OCI-LY1 (cell line): Measurements from ENCODE around the gene CASTOR2.

Experiments used
- H2AFZ ChIP-seq: fragments of 200-600 bp; sonication (generic), shearing (Covaris generic); 2 replicates; pipeline ENCODE4 v1.6.0; 2014; ENCODE audit warnings: antibody characterized with exemption, mild to moderate bottlenecking, low read length
- H3F3A ChIP-seq: fragments of 200-600 bp; sonication (generic), shearing (Covaris generic); 2 replicates; pipeline ENCODE4 v1.6.0; 2014; ENCODE audit warnings: mild to moderate bottlenecking, antibody characterized with exemption, low read length, moderate library complexity; ENCODE audit not compliant: insufficient read depth
- H3K27ac ChIP-seq: fragments of 200-600 bp; sonication (generic); 2 replicates; pipeline ENCODE4 v1.5.1; 2014; ENCODE audit warnings: low read length, mixed run types, mild to moderate bottlenecking, low read depth; ENCODE audit not compliant: poor library complexity, severe bottlenecking
- H3K27me3 ChIP-seq: fragments of 200-600 bp; sonication (generic); 2 replicates; pipeline ENCODE4 v1.6.0; 2014; ENCODE audit warnings: antibody characterized with exemption, mild to moderate bottlenecking, low read length, moderate library complexity; ENCODE audit not compliant: insufficient read depth
- H3K36me3 ChIP-seq: fragments of 200-600 bp; sonication (generic); 2 replicates; pipeline ENCODE4 v1.6.1; 2014; ENCODE audit warnings: mild to moderate bottlenecking, antibody characterized with exemption, low read length, moderate library complexity, mixed read lengths; ENCODE audit not compliant: insufficient read depth
- H3K4me1 ChIP-seq: fragments of 200-600 bp; sonication (generic); 2 replicates; pipeline ENCODE4 v1.5.1; 2014; ENCODE audit warnings: mild to moderate bottlenecking, low read length, moderate library complexity; ENCODE audit not compliant: insufficient read depth, severe bottlenecking
- H3K4me2 ChIP-seq: fragments of 200-600 bp; sonication (generic), shearing (Covaris generic); 2 replicates; pipeline ENCODE4 v1.6.1; 2014; ENCODE audit warnings: low read length
- H3K4me3 ChIP-seq: fragments of 200-600 bp; sonication (generic); 2 replicates; pipeline ENCODE4 v1.5.1; 2014; ENCODE audit warnings: low read length, low read depth, mild to moderate bottlenecking, mixed read lengths; ENCODE audit not compliant: poor library complexity, severe bottlenecking
- H3K79me2 ChIP-seq: fragments of 200-600 bp; shearing (Covaris generic); 2 replicates; pipeline ENCODE4 v1.6.1; 2016; ENCODE audit warnings: mixed run types, low read length, mixed read lengths; ENCODE audit not compliant: insufficient read depth
- H3K9ac ChIP-seq: fragments of 200-600 bp; sonication (generic), shearing (Covaris generic); 2 replicates; pipeline ENCODE4 v1.6.1; 2014; ENCODE audit warnings: mild to moderate bottlenecking, low read length, mixed read lengths
- H3K9me2 ChIP-seq: fragments of 200-600 bp; sonication (generic), shearing (Covaris generic); 2 replicates; pipeline ENCODE4 v1.6.1; 2014; ENCODE audit warnings: low read depth, mild to moderate bottlenecking, low read length, mixed read lengths
- H3K9me3 ChIP-seq: fragments of 200-600 bp; shearing (Covaris generic); 2 replicates; pipeline ENCODE4 v1.6.1; 2014; ENCODE audit warnings: low read length, mixed read lengths
- H4K20me1 ChIP-seq: fragments of 200-600 bp; sonication (generic), shearing (Covaris generic); 2 replicates; pipeline ENCODE4 v1.6.0; 2016; ENCODE audit warnings: mild to moderate bottlenecking, low read length; ENCODE audit not compliant: insufficient read depth
- CTCF ChIP-seq: fragments of 200-600 bp; sonication (generic), shearing (Covaris generic); IDR thresholded peaks from 2 replicates; pipeline ENCODE4 v1.5.1; 2017; ENCODE audit warnings: mild to moderate bottlenecking, antibody characterized with exemption, low read length, moderate library complexity, mixed read lengths
- EZH2 ChIP-seq: fragments of 200-600 bp; sonication (generic), shearing (Covaris generic); IDR thresholded peaks from 2 replicates; pipeline ENCODE4 v1.8.0; 2017; ENCODE audit warnings: borderline replicate concordance, mixed run types, mild to moderate bottlenecking, antibody characterized with exemption, low read length, moderate library complexity, mixed read lengths

CASTOR2 gene

GRCh38 chr7:75038508-75038907 is 74.0 kb downstream of the CASTOR2 start:
- no peak overlapping the region for H3K9ac ChIP-seq
- H3K36me3 ChIP-seq = peaks cover 17% of the 10 kb centered on the region; the same call in 1 of the 2 replicates
- no peaks in the 10 kb centered on the region for H3K9me2 ChIP-seq
- no peaks in the 10 kb centered on the region for H3K4me1 ChIP-seq
- H3K27ac ChIP-seq = no peak overlapping the region
- no peak overlapping the region for H3K4me3 ChIP-seq
- H3F3A ChIP-seq = no peaks in the 10 kb centered on the region
- TF ChIP-seq EZH2 = no peak
- peak; percentile 40; the same call in 1 of the 2 replicates for TF ChIP-seq CTCF
- no peak overlapping the region for H2AFZ ChIP-seq
- H3K4me2 ChIP-seq = no peak overlapping the region
- no peaks in the 10 kb centered on the region for H4K20me1 ChIP-seq
- H3K9me3 ChIP-seq = no peaks in the 10 kb centered on the region
- no peaks in the 10 kb centered on the region for H3K27me3 ChIP-seq
- no peaks in the 10 kb centered on the region for H3K79me2 ChIP-seq

GRCh38 chr7:75039166-75039565 is 74.7 kb downstream of the CASTOR2 start:
- no peaks in the 10 kb centered on the region for H3K9me3 ChIP-seq
- no peaks in the 10 kb centered on the region for H4K20me1 ChIP-seq
- H3K27ac ChIP-seq = no peak overlapping the region
- no peak overlapping the region for H3K4me2 ChIP-seq
- H3K36me3 ChIP-seq = peaks cover 21% of the 10 kb centered on the region; the same call in 1 of the 2 replicates
- no peak for TF ChIP-seq EZH2
- no peaks in the 10 kb centered on the region for H3K27me3 ChIP-seq
- H3F3A ChIP-seq = no peaks in the 10 kb centered on the region
- no peaks in the 10 kb centered on the region for H3K79me2 ChIP-seq
- H3K9me2 ChIP-seq = no peaks in the 10 kb centered on the region
- no peaks in the 10 kb centered on the region for H3K4me1 ChIP-seq
- no peak overlapping the region for H3K9ac ChIP-seq
- no peak overlapping the region for H2AFZ ChIP-seq
- H3K4me3 ChIP-seq = no peak overlapping the region

GRCh38 chr7:75039709-75040108 is 75.2 kb downstream of the CASTOR2 start:
- Histone ChIP-seq H3K27me3 (no peaks in the 10 kb centered on the region), H3K9ac (no peak overlapping the region), H3K27ac (no peak overlapping the region), H3K4me2 (no peak overlapping the region), H3K9me2 (no peaks in the 10 kb centered on the region), H3K4me3 (no peak overlapping the region), H4K20me1 (no peaks in the 10 kb centered on the region), H2AFZ (no peak overlapping the region), H3F3A (no peaks in the 10 kb centered on the region), H3K79me2 (no peaks in the 10 kb centered on the region), H3K4me1 (no peaks in the 10 kb centered on the region), H3K36me3 (peaks cover 21% of the 10 kb centered on the region; the same call in 1 of the 2 replicates), H3K9me3 (no peaks in the 10 kb centered on the region)
- TF ChIP-seq EZH2 (no peak), CTCF (no peak)

GRCh38 chr7:75040512-75040911 is 76.0 kb downstream of the CASTOR2 start:
- H2AFZ ChIP-seq = no peak overlapping the region
- H3K27me3 ChIP-seq = no peaks in the 10 kb centered on the region
- no peak for TF ChIP-seq EZH2
- TF ChIP-seq CTCF = no peak
- no peaks in the 10 kb centered on the region for H3K4me1 ChIP-seq
- H3K79me2 ChIP-seq = no peaks in the 10 kb centered on the region
- H3K9me2 ChIP-seq = no peaks in the 10 kb centered on the region
- H3K9me3 ChIP-seq = no peaks in the 10 kb centered on the region
- H3K9ac ChIP-seq = no peak overlapping the region
- H3K4me3 ChIP-seq = no peak overlapping the region
- H3K36me3 ChIP-seq = peaks cover 21% of the 10 kb centered on the region; the same call in 1 of the 2 replicates
- no peaks in the 10 kb centered on the region for H4K20me1 ChIP-seq
- no peak overlapping the region for H3K4me2 ChIP-seq
- H3K27ac ChIP-seq = no peak overlapping the region
- H3F3A ChIP-seq = no peaks in the 10 kb centered on the region
